B cell (primary cell): ENCODE data around the gene PCDH9. TPM values are rescaled to one million over a fixed set of nuclear protein-coding genes. Genes with fewer than 3 reads are reported as not detected.

Experiments used
- ATAC-seq: fragments of 200-7000 bp; cut with Tn5 transposase; one replicate; pipeline ENCODE4 v1.10.0; 2021; ENCODE audit warnings: low read depth, mild to moderate bottlenecking, moderate number of reproducible peaks, moderate library complexity
- CTCF ChIA-PET: fragments of 350-600 bp; sonication (Branson Sonifier 250); formaldehyde crosslinking; loops from one replicate; lab custom pipeline; 2021; ENCODE audit warnings: antibody characterized with exemption, inconsistent platforms; lab: Charles Lee
- POLR2A ChIA-PET: fragments of 350-600 bp; sonication (Branson Sonifier 250); formaldehyde crosslinking; loops from one replicate; lab custom pipeline; 2021; ENCODE audit warnings: antibody characterized with exemption; lab: Charles Lee
- DNase-seq: peaks from one replicate; pipeline ENCODE4 v3.0.0; 2013
- H2AFZ ChIP-seq: 2 replicates; pipeline ENCODE4 v1.6.1; 2012; ENCODE audit warnings: mild to moderate bottlenecking, low read depth, low read length; ENCODE audit not compliant: insufficient read depth, poor library complexity, severe bottlenecking
- H3K27ac ChIP-seq, 2 donors: 1 replicate in 1 of 2; 2 replicates in 1 of 2; pipeline ENCODE4 v1.5.1; 2012 to 2013; ENCODE audit warnings: low read length in 2 of 2, mild to moderate bottlenecking in 2 of 2, moderate library complexity in 1 of 2
- H3K27me3 ChIP-seq, 4 experiments: fragments of 200-600 bp in 1 of 4; sonication (generic) in 1 of 4; replicated peaks in 1 of 4; 1 replicate in 2 of 4; 2 replicates in 2 of 4; pipeline versions ENCODE4 v1.6.1 to v1.7.0; 2013 to 2016; ENCODE audit warnings: low read length in 3 of 4, mild to moderate bottlenecking in 2 of 4, mixed read lengths in 1 of 4, moderate library complexity in 1 of 4; ENCODE audit not compliant: insufficient read depth in 4 of 4, control insufficient read depth in 3 of 4; ENCODE audit errors: control extremely low read depth in 1 of 4
- H3K36me3 ChIP-seq, 2 experiments: replicated peaks in 1 of 2; 1 replicate in 1 of 2; 2 replicates in 1 of 2; pipeline versions ENCODE4 v1.6.1 to v1.7.1; 2013; ENCODE audit warnings: low read length in 1 of 2; ENCODE audit not compliant: insufficient read depth in 2 of 2, control insufficient read depth in 1 of 2; ENCODE audit errors: control extremely low read depth in 1 of 2, extremely low read depth in 1 of 2
- H3K4me1 ChIP-seq, 2 donors: fragments of 200-600 bp in 1 of 2; sonication (generic) in 1 of 2; 1 replicate in 1 of 2; 2 replicates in 1 of 2; pipeline versions ENCODE4 v1.5.1 to v1.6.1; 2013 to 2017; ENCODE audit warnings: low read length in 2 of 2; ENCODE audit not compliant: control insufficient read depth in 2 of 2, insufficient read depth in 2 of 2
- H3K4me2 ChIP-seq: replicated peaks from 2 replicates; pipeline ENCODE3; 2012; ENCODE audit warnings: mild to moderate bottlenecking, low read depth, low read length; ENCODE audit not compliant: poor library complexity, severe bottlenecking
- H3K4me3 ChIP-seq, 5 experiments: fragments of 200-600 bp in 1 of 5; sonication (generic) in 1 of 5; 1 replicate in 3 of 5; 2 replicates in 2 of 5; pipeline versions ENCODE4 v1.5.1 to v1.7.0; 2011 to 2016; ENCODE audit warnings: low read length in 4 of 5, mild to moderate bottlenecking in 4 of 5, low read depth in 2 of 5, control low read depth in 1 of 5, moderate library complexity in 1 of 5; ENCODE audit not compliant: insufficient read depth in 1 of 5; ENCODE audit errors: control extremely low read depth in 1 of 5, extremely low read depth in 1 of 5
- H3K79me2 ChIP-seq: fragments of 200-600 bp; sonication (generic); one replicate; pipeline ENCODE4 v1.6.0; 2016; ENCODE audit warnings: low read length; ENCODE audit not compliant: control insufficient read depth, insufficient read depth
- H3K9ac ChIP-seq: fragments of 200-600 bp; sonication (generic); 2 replicates; pipeline ENCODE4 v1.6.1; 2017; ENCODE audit warnings: mild to moderate bottlenecking, low read length, moderate library complexity
- H3K9me3 ChIP-seq, 3 donors: one replicate each; pipeline versions ENCODE4 v1.6.1 to v1.7.1; 2013; ENCODE audit warnings: low read length in 2 of 3; ENCODE audit not compliant: control insufficient read depth in 2 of 3, insufficient read depth in 1 of 3; ENCODE audit errors: control extremely low read depth in 1 of 3
- H4K20me1 ChIP-seq: 2 replicates; pipeline ENCODE4 v1.6.0; 2012; ENCODE audit warnings: mild to moderate bottlenecking, low read length; ENCODE audit not compliant: insufficient read depth, control insufficient read depth, poor library complexity, severe bottlenecking
- H3K27ac Mint-ChIP-seq: one replicate; pipeline ENCODE4 v1.8.0; 2021; ENCODE audit warnings: mixed read lengths
- H3K27me3 Mint-ChIP-seq: one replicate; pipeline ENCODE4 v1.8.0; 2021; ENCODE audit warnings: mixed read lengths
- H3K4me1 Mint-ChIP-seq: one replicate; pipeline ENCODE4 v1.8.0; 2021; ENCODE audit warnings: mixed read lengths
- H3K4me3 Mint-ChIP-seq: one replicate; pipeline ENCODE4 v1.8.0; 2021; ENCODE audit warnings: mixed read lengths
- H3K9me3 Mint-ChIP-seq: one replicate; pipeline ENCODE4 v1.8.0; 2022; ENCODE audit warnings: mixed read lengths; ENCODE audit not compliant: insufficient read depth
- CTCF ChIP-seq: fragments of 200-600 bp; IDR thresholded peaks from one replicate; pipeline ENCODE4 v1.8.0; 2022; ENCODE audit warnings: antibody characterized with exemption, mild to moderate bottlenecking
- EZH2 ChIP-seq: IDR thresholded peaks from 2 replicates; pipeline ENCODE4 v1.6.1; 2012; ENCODE audit warnings: borderline replicate concordance, low read depth, mild to moderate bottlenecking, moderate library complexity, low read length; ENCODE audit not compliant: insufficient read depth, poor library complexity, severe bottlenecking
- WGBS: methylation state at CpG from one replicate; pipeline ENCODE4 v1.1.5; 2013; ENCODE audit warnings: missing lambda C conversion rate; ENCODE audit not compliant: insufficient coverage; 5-methylcytosine and 5-hydroxymethylcytosine counted together
- intact Hi-C: fragments of 100-400 bp; cut with micrococcal nuclease; formaldehyde crosslinking; loops from one replicate; pipeline ENCODE4 v1.10.0; 2022
- polyA plus RNA-seq: library from polyadenylated mRNA; depleted of rRNA; stranded (reverse); fragments of >200 nt; gene quantifications from 2 replicates; pipeline ENCODE4 v1.2.3, GENCODE V29; 2012
- total RNA-seq, 2 donors: library from RNA; stranded (reverse); fragments of 120-200 nt in 1 of 2; gene quantifications; 1 replicate in 1 of 2; 2 replicates in 1 of 2; pipeline versions ENCODE4 v1.2.3 to v1.2.4, GENCODE V29; 2013 to 2022

Gene PCDH9
- total and polyA plus RNA-seq, 2 donors (not counting 1 experiment from before 2014, with no cell fraction given) = 13.1 to 21.8 TPM

- intact Hi-C loops = no loop called here
- H3K36me3 ChIP-seq = no peaks in the 10 kb centered on the region
- H3K9me3 Mint-ChIP-seq = no peaks in the 10 kb centered on the region
- H3K27me3 Mint-ChIP-seq = no peaks in the 10 kb centered on the region
- no peak for ATAC-seq
- WGBS = no CpG with 5 or more reads among the region's 1 CpG
- no peak overlapping the region for H3K4me3 ChIP-seq
- H3K27ac ChIP-seq = no peak overlapping the region
- H3K9ac ChIP-seq = no peak overlapping the region
- ChIA-PET CTCF (no interaction called here), POLR2A (no interaction called here)
- H3K4me2 ChIP-seq = peak overlapping the region; percentile 12
- TF ChIP-seq CTCF = no peak
- TF ChIP-seq EZH2 = no peak
- peak overlapping the region; percentile 9 for H3K4me3 Mint-ChIP-seq
- no peaks in the 10 kb centered on the region for H3K4me1 ChIP-seq
- H3K27ac Mint-ChIP-seq = no peak overlapping the region
- no peaks in the 10 kb centered on the region for H3K79me2 ChIP-seq
- H3K9me3 ChIP-seq = peaks cover 0 to 1% (median 0%) of the 10 kb centered on the region in 3 donors
- peaks cover 16% of the 10 kb centered on the region for H3K4me1 Mint-ChIP-seq
- H3K27me3 ChIP-seq = no peaks in the 10 kb centered on the region
- H4K20me1 ChIP-seq = no peaks in the 10 kb centered on the region
- no peak for DNase-seq
- no peak overlapping the region for H2AFZ ChIP-seq
Measured at GRCh38 chr13:67075239-67075638, 154.9 kb downstream of the PCDH9 start.

GRCh38 chr13:67071918-67072598 lies 158.1 kb downstream of the PCDH9 start:
- Histone ChIP-seq H3K9me3 (peaks cover 0 to 1% (median 0%) of the 10 kb centered on the region in 3 donors), H4K20me1 (no peaks in the 10 kb centered on the region), H2AFZ (no peak overlapping the region), H3K4me1 (no peaks in the 10 kb centered on the region), H3K79me2 (no peaks in the 10 kb centered on the region), H3K4me3 (no peak overlapping the region), H3K9ac (no peak overlapping the region), H3K4me2 (no peak overlapping the region), H3K36me3 (no peaks in the 10 kb centered on the region), H3K27me3 (no peaks in the 10 kb centered on the region), H3K27ac (no peak overlapping the region)
- Mint-ChIP-seq H3K4me1 (peaks cover 12% of the 10 kb centered on the region), H3K4me3 (no peak overlapping the region), H3K27me3 (no peaks in the 10 kb centered on the region), H3K27ac (no peak overlapping the region), H3K9me3 (no peaks in the 10 kb centered on the region)
- ATAC-seq = no peak
- DNase-seq = no peak
- intact Hi-C loops = no loop called here
- TF ChIP-seq EZH2 (no peak), CTCF (no peak)
- ChIA-PET POLR2A (no interaction called here), CTCF (no interaction called here)
- WGBS = no CpG with 5 or more reads among the region's 3 CpGs
